DMS 273 treated with DMSO at 0.1 percent for 48 hours (cell line): ENCODE data around the gene CCDC116.
A peak's percentile ranks its signal among the peaks of the same experiment; 100 is the strongest.
"Not testable (repeated sequence)": the region's sequence is repeated elsewhere in the genome, so short reads cannot be mapped to it uniquely, and the experiment has no call there.

ENCODE experiments used
- DNase-seq: peaks from one replicate; lab custom pipeline; 2025; lab: John Stamatoyannopoulos, UW

Gene CCDC116

DNA sequence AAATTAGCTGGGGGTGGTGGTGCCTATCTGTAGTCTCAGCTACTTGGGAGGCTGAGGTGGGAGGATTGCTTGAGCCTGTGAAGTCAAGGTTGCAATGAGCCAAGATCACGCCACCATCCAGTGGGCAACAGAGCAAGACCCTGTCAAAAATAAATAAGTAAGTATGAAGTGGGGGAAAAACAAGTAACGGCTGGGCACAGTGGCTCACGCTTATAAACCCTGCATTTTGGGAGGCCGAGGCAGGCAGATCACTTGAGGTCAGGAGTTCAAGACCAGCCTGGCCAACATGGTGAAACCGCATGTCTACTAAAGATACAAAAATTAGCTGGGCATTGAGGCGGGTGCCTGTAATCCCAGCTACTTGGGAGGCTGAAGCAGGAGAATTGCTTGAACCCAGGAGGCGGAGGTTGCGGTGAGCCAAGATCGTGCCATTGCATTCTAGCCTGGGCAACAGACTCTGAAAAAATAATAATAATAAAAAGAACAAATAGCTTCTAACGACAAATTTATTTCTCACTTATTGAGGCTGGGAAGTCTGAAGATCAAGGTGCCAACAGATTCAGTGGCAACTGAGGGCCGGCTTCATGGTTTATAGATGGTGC is 22.9 kb upstream of the CCDC116 start:
- not testable (repeated sequence) for DNase-seq

DNA sequence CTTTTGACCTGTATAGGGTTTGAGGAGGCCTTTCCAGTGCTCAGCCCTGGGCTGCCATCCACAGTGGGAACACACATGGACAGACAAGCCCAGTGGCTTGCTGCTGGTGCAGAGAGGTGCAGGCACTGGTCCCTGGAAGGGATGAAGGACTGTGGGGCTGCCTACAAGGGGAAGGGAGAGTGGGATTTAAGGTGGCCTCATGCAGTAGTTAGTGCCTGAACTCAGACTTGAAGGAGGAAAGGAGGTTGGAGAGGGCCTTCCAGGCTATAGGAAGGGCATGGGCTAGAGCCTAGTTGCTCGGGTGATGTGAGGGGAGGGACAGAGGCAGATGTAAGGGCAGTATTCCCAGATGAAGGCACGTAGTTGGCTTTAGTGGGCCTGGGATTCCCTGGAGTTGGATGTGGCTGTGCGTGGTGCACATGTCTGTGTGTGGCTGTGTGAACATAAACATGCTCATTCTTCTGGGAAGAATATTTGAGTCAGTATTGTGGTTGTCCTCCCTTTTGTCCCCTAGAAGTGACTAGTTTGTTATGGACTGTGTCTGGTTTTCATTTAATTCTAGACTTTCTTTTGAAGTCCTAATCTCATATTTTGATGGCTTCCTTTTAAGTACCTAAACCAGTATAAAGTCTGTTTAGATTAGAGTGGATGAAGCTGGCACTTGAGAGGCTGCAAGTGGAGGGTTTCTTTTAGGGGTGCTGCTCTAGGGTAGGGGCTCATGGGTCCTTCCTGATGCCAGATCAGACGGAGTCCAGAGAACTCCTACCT is 21.2 kb upstream of the CCDC116 start:
- no peak for DNase-seq

DNA sequence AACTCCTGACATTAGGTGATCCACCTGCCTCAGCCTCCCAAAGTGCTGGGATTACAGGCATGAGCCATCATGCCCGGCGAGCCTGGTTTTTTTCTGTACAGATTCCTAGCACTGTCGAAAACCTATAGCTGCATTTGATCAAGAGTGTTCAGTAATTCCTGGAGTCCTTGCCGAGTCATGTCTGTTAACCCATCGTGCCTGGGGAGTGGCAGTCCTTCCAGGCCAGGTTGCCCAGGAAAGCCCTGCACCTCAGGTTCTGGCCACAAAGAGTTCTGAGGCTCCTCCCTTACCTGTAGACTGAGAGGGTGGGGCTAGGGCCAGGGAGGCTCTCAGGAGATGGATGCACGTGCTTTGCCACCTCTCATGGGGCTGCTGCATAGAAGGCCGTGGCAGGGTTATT is 19.7 kb upstream of the CCDC116 start:
- no peak for DNase-seq

DNA sequence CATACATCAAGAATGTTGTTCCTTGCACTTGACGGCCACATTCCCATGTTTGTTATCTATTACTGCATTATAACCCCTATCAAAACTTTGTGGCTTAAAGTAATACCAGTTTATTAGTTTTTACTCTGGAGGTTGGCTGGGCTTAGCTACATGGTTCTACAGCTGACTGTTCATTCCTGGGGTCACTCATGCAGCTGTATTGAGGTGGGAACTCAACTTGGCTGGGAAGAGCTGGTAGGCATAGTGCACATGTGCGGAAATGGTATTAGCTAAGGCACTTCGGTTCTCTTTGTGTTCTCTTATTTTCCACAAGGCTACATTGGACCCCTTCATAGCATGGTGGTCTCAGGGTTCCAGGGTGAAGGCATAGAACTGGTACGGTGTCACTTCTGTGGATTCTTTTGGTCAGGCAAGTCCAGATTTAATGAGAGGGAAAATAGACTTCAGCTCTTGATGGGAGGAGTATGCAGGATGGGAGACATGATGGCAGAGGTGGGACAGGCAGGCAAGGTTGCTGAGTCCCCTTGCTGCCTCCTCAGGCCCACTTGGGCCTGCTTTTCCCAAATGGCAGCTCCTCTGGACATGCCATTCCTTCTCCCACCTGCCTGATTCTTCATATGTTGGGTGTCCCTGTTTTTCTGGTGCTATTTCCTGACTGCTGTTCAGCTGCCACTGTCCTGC is 18.9 kb upstream of the CCDC116 start:
- no peak for DNase-seq

DNA sequence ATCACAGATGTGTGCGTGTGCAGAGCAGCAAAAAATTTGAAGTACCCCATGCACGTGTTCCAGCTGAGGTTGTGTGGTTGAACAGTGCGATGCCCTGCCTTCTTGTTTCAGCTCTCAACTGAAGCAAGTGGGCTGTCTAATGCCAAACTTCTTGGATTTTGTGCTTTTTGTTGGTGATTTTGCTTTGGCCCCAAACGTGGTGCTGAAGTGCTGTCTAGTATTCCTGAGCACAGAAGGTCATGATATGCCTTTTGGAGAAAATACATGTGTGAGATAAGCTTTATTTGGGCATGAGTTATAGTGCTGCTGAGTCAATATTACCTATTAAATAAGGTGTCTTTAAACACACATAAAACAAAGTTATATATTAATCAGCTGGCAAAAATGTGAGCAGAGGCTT is 16.8 kb upstream of the CCDC116 start:
- no peak for DNase-seq

DNA sequence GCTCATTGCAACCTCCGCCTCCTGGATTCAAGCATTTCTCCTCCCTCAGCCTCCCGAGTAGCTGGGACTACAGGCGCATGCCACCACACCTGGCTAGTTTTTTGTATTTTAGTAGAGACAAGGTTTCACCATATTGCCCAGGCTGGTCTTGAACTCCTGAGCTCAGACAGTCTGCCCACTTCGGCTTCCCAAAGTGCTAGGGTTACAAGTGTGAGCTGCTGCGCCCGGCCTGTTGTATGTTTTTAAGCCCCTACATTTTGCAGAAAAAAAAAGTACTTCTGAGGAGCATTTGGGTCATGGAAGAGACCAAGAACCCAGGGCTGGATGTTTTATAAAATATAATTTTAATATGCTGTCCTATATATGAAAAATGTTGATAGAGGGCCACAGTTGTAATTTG is 15.2 kb upstream of the CCDC116 start:
- not testable (repeated sequence) for DNase-seq

DNA sequence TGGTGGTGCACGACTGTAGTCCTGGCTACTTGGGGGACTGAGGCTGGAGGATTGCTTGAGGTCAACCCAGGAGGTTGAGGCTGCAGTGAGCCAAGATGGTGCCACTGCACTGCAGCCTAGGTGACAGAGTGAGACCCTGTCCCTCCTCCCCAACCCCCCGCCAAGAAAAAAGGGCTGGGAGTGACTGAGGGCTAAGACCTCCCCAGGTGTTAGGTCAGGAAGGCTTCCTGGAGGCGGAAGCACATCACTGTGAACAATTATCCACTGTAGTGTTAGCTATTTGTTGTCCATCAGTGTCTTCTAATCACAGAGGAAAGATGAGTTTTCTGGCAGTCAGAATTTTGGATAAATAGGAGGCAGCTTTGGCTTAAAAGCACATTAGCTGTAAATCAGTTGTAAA is 11.5 kb upstream of the CCDC116 start:
- DNase-seq: no peak

DNA sequence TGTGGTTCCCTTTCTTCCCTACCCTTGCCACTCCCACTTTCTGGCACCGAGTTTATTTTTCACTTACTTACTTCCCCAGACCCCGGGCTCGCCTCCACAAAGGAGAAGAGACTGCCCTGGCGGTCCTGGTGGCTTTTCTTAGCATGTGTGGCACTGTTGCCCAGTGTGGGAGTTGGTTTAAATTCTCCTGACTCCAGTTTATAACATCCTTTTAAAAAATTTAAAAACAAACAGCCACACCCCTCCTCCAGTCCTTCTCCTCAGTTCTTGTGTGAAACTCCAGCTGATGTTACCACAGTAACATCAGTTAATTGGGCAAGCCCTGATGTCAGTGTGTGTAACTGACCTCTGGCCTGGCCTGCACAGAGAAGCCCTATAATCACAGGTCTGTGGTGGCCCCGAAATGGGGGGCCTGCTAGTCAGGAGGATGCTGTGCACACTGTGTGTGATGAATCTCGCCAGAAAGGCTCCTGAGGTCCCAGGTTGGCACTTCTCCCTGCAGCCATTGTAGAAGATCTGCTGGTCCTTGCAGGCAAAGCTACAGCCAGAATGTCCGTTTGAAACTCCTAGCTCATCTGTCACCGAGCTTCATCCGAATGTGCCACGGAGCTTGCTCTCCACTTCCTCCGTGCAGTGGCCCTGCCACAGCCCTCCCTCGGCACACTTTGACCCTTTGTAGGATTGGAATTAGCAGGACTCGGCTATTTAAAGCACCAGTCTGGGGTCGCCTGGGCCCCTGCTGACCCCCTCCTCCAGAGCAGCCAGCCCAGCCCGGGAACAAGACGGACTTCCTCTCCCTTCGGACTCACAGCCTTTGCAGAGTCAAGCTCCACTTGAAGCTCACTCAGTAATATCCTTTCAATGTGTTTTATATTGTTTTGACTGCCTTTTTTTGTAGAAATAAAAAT is 10.3 kb upstream of the CCDC116 start:
- DNase-seq: no peak

DNA sequence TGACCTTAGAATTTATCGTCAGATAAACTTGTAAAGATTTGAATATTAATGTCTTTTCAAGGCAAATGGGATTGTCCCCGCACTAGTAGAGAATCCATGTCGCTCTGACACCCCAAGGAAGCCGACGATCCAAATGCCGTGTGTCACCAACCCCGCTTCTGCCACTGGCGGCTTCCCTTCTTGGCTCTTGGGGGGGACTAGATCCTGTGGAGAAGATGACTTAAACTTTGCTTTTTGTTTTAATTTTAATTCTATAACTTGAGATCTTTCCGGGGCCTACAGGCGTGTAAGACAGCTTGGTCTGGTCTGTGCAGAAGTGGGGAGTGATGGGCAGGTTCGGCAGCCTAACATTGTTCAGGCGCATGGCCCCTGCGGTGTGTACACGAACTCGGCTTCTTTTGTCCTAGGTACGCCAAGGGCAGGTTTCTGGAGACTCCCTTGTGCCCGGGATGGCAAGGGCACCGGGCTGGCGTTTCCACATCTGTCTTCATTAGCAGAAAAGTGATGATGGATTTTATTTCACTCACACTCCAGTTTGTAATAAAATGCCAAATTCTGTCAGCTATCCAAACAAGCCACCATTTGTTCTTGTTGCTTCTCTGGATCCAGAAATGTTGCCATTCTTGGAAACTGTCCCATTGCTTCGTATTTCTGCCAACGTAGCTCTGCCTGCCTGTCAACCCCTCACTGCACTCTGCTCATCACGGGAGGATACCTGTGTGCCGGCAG is 9.5 kb upstream of the CCDC116 start:
- DNase-seq: no peak

DNA sequence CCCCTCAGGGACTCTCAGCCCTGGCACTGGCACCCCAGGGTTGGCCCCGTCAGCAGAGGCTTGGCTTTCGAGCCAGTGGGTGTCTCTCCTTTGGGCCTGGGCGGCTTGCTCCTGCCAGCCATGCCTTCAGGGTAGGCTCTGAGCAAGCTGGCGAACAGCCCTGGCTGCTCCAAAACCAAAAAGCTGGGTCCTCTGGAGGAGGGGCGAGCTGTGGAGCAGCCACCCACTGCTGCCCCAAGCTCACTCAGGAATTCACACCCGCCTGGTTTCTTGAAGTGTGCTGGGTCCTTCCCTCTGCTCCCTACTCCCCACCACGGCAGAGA is 9.0 kb upstream of the CCDC116 start:
- DNase-seq: no peak

DNA sequence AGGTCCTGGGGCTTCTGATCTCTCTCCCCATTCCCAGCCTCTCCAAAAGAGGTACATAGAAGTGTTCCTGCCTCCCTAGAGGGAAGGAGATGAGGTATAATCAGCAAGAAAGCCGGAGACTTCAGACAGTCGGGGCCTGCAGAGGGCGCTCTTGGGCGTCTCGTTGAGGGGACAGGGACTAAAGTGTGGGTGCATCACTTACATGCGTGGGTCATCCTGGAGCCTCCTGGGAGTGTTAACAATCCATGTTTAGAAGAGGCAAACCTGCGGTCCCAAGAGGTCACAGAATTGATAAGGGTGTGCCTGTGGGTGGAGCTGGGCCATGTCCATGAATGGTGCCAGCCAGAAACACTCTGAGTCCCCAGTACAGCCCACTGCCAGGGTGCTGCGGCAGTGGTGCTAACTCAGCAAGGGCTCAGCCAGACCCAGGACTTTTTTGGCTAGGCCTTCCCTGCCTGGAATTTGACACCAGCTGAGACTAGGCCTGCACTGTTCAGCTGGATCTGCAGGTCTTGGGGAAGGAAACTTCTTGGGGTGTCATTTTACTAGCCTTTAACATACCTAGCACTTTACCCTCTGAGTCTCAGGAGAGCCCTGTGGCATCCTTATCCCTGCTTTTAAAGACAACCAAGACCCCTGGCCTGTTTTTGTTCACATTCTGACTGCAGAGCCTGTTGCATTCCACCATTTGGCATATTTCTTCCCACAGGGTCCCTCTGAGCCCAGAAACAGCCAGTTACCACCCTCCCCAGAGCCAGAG is 8.3 kb upstream of the CCDC116 start:
- DNase-seq: no peak

DNA sequence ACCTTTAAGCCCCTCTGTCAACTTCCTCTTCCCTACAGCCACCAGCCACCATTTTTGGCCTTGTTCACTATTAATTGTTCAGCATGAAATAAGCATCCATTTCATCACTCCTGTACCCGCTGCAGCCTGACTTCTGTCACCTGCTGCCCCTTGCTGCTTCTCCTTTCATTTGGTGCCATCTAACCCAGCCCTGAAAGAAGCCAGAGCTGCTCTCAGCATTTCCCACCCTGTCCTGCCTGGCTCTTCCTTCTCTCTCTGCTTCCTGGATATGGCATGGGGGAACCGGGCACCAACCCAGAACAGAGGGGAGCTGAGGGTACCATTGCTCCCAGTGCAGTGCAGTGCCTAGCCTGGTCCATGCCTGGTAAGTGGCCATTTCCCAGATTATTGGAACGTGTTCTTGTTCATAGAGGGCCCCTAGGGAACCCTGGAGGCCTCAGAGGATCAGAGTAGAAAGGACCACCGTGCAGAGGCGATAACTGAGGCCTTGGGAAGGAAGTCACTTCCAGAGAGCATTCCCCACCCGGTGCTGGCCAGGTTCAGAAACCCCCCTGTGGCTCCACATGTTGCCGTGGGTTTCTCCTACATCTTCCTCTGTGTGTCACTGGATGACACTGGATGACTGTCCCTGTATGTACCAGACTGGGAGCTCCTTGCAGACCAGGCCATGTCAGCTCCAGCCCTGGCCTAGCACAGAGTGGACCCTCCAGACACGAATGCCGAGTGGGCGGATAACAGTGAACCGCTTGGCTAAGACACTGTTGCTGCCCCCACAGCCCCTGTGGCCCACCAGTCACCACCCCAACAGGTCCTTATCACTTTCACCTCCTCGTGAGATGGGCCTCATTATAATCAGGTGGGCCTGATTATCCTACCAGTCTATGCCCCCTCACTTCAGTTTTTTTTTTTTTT is 7.4 kb upstream of the CCDC116 start:
- DNase-seq: no peak

DNA sequence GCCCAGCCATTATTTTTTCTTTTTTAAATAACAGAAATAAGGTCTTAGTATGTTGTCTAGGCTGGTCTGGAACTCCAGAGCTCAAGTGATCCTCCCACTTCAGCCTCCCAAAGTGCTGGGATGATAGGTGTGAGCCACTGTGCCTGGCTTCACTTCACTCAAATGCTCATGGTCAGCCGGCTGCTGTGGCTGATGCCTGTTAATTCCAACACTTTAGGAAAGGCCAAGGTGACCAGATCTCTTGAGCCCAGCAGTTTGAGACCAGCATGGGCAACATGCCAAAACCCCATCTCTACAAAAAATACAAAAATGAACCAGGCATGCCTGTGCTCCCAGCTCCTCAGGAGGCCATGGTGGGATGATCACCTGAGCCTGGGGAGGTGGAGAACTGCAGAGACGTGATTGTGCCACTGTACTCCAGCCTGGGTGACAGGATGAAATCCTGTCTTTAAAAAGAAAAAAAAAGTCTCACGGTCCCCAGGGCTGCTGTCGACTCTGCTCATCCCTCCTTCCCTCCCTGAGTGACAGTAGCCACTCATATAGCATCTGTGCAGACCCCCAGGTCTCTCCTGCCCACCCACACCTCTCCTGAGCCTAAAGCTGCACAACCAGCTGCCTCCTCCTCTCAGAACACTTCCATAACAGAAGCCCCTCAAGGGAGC is 6.4 kb upstream of the CCDC116 start:
- no peak for DNase-seq

DNA sequence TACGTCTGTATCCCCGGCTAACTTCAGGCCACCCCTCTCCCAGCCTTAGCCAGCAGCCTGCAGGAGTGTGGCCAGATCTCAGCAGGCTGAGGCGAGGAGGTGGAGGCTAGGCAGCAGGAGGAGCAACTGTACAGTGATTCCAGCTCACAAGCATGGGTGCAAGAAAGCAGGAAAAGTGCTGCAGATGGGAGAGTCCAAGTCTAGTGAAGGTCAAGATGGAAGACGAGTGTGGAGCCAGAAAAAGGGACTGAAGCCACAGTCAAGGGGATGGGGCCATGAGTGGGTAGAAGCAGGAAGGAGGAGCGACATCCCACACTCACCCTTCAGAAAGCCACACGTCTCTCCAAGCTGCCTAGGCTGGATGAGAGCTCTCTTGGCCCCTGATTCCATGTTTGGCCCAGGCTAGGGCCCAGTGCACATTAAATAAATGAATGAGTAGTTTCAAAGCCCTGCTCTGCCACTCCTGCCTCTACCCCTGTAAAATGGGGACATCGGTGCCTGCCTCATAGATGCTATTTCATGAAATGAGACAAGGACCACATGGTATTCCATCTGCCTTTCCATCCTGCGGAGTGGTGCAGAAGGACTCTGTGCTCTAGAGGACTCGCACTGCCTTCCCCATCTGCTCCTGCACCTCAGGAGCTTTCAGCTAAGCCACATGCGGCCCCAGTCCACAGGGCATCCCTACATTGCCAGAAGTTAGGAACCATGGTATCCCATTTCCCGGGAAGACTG is 5.7 kb upstream of the CCDC116 start:
- DNase-seq: peak; percentile 41

DNA sequence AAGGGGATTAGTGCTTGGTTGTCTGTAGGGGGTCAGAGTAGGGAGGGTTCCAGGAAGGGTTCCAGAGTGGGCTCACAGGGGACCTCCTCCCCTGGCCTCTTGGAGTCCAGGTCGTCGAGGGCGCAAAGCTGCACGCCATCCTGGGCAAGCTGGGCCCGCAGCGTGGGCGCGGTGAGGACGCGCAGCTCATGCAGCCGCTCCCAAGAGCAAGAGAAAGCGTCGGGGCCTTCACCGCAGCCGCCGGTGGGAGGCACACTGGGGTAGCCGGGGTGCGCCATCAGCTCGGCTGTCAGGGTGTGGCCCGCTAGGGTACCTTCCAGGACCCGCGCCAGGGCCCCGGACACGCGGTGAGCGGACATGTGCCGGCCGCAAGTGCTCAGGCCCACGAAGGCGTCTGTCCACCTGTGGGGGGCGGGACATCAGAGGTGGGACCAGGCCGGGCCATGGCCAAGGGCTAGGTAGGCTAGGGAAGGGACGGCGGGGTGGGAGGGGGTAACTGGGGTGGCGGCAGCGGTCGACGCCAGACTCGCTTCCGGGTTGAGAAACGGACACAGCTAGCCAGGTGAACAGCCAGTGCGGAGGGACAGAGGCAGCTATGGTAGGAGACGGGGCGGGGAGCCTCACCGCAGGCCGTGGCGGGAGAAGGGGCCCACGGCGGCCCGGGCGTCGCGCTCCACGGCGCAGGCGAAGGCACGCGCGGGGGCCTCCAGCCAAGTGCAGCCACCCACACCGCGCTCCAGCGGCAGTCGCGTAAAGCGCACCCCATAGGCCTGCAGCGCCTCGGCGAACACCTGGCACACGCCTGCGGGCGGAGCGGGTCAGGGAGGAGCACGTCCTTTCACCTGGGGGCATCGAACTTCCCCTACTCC is 3.9 kb upstream of the CCDC116 start:
- no peak for DNase-seq

DNA sequence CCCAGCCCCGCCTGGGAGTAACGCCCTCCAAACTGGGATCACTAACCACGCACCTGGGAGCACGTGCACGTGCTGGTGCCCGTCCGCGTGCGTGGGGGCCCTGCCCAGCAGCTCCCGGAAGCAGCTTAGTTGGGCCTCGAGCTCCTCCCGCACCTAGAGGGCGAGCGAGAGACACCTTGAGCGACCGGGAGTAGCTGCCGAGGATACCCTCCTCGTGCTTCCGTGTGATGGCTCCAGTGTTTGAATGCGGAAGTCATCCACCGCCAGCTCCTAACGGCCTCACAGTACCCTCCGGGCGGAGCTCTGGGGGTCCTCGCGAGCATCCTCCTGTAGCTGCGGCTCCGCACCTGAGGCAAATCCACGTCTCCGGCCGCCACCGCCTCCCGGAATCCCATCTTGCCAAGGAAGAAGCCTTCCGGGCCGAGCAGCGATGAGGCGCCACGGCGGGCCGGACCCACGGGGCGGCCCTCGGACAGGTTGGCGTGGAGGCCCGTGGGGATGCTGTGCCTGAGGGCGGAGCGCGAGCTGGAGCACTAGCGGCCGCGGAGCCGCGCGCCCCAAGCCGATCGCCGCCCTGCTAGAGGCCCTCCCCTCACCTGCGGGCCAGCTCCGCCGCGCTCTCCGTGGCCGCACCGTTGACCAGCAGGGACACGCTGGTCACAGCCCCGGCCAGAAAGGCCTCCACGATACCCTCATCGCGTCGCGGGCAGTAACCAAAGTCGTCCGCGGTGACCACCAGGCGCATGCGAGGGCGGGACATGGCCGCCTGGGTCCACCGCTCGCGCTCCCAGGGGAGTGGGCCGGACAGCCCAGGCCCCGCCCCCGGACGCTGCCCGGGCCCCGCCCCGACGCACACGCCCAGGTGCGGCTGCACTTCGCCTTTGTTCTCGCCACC is 3.1 kb upstream of the CCDC116 start, which contains the start of gene YDJC:
Gene YDJC (minus strand): TSS at position 768 of the 895 bp plus-strand sequence. CDS start 8 bp downstream, at position 760.
- peak; percentile 45 for DNase-seq
